ENCODE measurements around the gene AP3B1. TPM values are rescaled to one million over a fixed set of nuclear protein-coding genes. Genes with fewer than 3 reads are reported as not detected.

AP3B1 gene
- total RNA-seq, 2 experiments from 2014 or later, result 39.4 to 52.3 TPM

DNA sequence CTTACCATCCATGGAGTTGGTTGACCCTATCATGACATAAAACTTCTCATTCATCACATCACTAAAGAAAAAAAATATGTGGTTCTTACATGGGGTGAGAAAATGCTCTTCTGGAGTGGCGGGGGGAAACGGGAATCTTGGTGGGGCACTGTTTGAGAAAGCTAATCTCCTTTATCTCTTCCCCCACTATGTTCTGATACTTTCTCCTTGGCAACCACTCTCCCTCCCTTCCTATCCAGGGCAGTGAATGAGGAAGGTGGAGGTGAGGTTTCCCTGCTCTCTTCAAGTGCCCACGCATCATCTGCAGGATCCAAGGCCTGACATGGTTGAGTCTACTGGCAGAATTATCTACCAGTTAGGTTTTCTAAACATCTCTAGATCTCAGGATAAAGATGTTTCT, 297.6 kb downstream of the AP3B1 start:
- DNase-seq, result no peak
- H3K27ac Mint-ChIP-seq, result no peak overlapping the region
- H3K9me3 Mint-ChIP-seq, result no peaks in the 10 kb centered on the region
- no peaks in the 10 kb centered on the region for H3K27me3 Mint-ChIP-seq
- ChIA-PET POLR2A (no interaction called here), CTCF (interaction anchor here (0.5 kb wide), 1 partner anchor 1656 kb away, joined by 4 read pairs; no protein-coding TSS in a partner anchor)
- no peaks in the 10 kb centered on the region for H3K4me1 Mint-ChIP-seq
- no peak overlapping the region for H3K4me3 Mint-ChIP-seq
- H3K36me3 Mint-ChIP-seq (ENCODE audit: low read depth), result peaks cover 10% of the 10 kb centered on the region

DNA sequence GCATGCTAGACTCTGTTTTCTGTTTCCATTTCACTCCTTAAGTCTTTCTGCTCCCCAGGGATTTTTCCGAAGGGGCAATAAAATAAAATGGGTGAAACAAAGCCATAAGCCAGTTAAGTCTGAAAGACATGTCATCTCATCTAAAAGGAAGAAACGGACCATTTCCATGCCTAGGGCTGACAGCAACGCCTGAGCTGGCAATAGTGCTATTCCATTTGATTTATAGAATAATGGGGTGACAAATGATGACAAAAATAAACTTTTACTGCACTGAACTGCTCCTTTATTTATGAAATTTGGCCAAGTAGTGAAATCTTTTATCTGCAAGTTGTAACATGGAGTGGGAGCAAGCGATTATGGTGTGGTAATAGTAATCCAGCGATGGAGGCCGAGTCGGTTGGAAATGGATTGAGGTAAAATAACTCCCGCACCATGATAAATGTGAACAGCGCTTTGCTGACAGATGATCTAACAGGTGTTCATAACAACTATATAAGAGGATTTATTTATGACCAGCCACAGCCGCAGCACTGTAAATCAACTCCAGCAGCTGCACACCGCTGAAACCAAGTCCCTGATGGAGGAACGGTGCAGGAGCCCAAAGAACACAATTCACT, 298.6 kb downstream of the AP3B1 start:
- DNase-seq, result no peak
- ChIA-PET POLR2A (no interaction called here), CTCF (no interaction called here)
- Mint-ChIP-seq H3K27me3 (no peaks in the 10 kb centered on the region), H3K9me3 (no peaks in the 10 kb centered on the region), H3K4me3 (no peak overlapping the region), H3K36me3 (ENCODE audit: low read depth) (peaks cover 10% of the 10 kb centered on the region), H3K27ac (no peak overlapping the region), H3K4me1 (no peaks in the 10 kb centered on the region)

DNA sequence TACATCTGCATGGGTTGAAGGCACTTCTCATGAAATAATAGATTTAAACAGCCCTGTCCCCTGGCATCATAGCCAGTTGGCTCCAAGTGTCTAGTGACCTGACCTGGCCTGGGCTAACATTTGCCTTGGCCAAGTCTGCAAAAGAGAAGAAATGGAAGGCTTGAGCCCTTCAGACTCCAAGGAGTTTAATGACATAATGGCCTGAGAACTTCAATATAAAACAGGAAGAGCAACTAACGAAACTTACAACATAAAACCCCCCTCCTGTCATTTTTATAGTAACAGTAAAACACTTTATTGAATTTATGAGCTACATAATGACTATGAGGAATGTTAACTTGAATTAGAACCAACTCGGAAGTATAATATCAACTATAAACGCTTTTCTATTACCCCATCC, 299.6 kb downstream of the AP3B1 start:
- Mint-ChIP-seq H3K4me1 (no peaks in the 10 kb centered on the region), H3K36me3 (ENCODE audit: low read depth) (peaks cover 7% of the 10 kb centered on the region), H3K27me3 (no peaks in the 10 kb centered on the region), H3K4me3 (no peak overlapping the region), H3K27ac (no peak overlapping the region), H3K9me3 (no peaks in the 10 kb centered on the region)
- POLR2A ChIA-PET, result no interaction called here
- no peak for DNase-seq
- CTCF ChIA-PET, result no interaction called here

DNA sequence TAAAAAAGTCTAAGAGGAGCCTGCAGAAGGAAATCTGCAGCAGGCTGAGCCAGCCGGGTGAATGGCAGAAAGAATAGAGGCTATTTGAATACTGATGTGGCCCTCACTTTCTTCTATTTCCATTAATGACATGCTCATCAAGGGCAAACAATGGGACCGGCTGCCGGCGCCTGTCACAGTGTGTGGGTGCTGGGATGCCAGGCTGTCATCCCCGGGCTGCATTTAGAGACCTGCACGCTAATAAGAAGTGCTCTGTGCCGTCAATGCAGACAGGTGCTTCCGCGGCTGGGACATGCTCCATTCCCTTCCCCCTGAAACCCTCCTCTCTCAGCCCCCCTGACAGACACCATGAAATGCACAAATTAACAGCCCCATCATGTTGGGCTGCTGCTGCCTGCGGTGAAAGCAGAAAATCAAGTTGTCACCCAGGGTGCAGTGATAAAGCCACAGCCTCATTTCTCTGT, 300.6 kb downstream of the AP3B1 start:
- ChIA-PET POLR2A (no interaction called here), CTCF (interaction anchor here (1.4 kb wide), 1 partner anchor 30 kb away, joined by 3 read pairs; no protein-coding TSS in a partner anchor)
- Mint-ChIP-seq H3K4me1 (no peaks in the 10 kb centered on the region), H3K4me3 (no peak overlapping the region), H3K27ac (no peak overlapping the region), H3K36me3 (ENCODE audit: low read depth) (peaks cover under 1% of the 10 kb centered on the region), H3K27me3 (no peaks in the 10 kb centered on the region), H3K9me3 (no peaks in the 10 kb centered on the region)
- DNase-seq, result no peak

DNA sequence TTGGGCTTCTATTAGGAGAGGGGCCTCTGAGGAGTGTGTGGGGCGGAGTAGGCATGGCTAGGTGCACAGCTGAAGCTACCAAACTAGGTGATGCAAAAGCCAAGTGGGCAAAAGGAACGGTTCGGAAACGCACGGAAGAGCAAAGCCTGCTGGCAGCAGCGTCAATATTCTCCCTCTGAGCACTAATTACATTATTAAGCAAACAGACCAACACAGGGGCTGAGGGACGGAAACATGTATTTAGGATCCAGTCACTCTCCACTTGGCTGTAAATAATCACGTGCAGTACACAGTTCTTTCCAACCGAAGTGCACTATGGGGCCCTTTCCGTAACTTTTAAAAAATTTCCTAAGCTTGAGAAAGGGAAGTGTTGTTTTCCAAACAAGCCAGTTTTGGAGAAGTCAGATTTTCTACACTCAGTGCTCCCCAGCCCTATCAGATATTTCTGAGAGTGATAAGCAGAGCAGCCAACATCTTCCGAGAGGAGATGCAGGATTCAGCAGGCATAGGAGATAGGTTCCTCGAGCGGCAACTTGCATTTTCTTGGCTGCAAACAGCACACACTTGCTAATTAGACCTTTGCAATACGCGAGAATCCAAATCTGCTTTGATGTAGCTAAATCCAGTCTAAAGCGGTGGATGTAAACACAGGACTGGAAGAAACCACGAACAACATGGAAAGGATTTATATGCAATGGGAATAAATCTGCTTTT, 301.2 kb downstream of the AP3B1 start:
- POLR2A ChIA-PET, result no interaction called here
- no peaks in the 10 kb centered on the region for H3K27me3 Mint-ChIP-seq
- no peak overlapping the region for H3K4me3 Mint-ChIP-seq
- no peaks in the 10 kb centered on the region for H3K36me3 Mint-ChIP-seq (ENCODE audit: low read depth)
- no peaks in the 10 kb centered on the region for H3K4me1 Mint-ChIP-seq
- DNase-seq, result no peak
- CTCF ChIA-PET, result interaction anchor here (1.4 kb wide), 1 partner anchor 30 kb away, joined by 3 read pairs; no protein-coding TSS in a partner anchor
- H3K27ac Mint-ChIP-seq, result no peak overlapping the region
- no peaks in the 10 kb centered on the region for H3K9me3 Mint-ChIP-seq

DNA sequence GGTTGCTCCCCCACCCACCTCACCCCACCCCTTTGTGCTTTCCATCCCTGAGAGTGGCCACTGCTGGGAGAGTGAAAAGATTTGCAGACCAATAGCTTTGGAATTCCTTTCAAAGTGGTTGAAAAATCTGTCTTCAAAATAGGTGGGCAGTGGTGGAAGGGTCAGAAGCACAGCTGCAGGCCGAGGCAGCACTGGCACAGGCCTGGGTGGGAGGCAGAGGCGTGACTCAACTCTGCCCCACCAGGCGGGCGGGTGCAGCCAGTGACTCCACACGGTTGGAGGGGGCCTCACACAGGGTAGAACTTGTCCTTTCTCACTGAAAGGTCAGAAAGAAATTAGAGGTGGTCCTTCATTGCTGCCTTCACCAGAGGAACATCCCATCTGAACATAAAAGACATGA, 303.4 kb downstream of the AP3B1 start:
- H3K36me3 Mint-ChIP-seq (ENCODE audit: low read depth), result no peaks in the 10 kb centered on the region
- no peak overlapping the region for H3K4me3 Mint-ChIP-seq
- no peak for DNase-seq
- no peak overlapping the region for H3K27ac Mint-ChIP-seq
- no peaks in the 10 kb centered on the region for H3K27me3 Mint-ChIP-seq
- no peaks in the 10 kb centered on the region for H3K9me3 Mint-ChIP-seq
- no peaks in the 10 kb centered on the region for H3K4me1 Mint-ChIP-seq
- ChIA-PET POLR2A (no interaction called here), CTCF (no interaction called here)

DNA sequence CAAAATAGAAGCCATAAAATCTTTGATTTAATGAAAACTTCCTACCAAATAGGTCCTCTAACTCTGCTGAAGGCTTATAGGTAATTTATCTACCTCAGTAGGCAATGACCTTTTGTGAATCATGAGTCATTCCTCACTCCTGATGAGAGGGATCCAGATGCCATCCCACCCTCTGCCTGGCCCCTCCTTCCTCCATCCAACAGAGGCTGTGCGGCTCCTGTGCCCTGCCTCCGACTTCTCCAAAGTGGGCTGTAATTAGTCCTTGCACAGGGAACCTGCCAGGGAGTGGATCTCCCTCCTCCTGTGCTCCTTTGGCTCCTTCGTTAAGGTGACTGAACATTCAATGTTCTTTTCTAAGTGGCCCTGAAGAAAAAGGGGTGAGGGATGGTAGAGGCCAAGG, 304.5 kb downstream of the AP3B1 start:
- no peak for DNase-seq
- no peaks in the 10 kb centered on the region for H3K36me3 Mint-ChIP-seq (ENCODE audit: low read depth)
- no peak overlapping the region for H3K27ac Mint-ChIP-seq
- H3K4me3 Mint-ChIP-seq, result no peak overlapping the region
- no peaks in the 10 kb centered on the region for H3K27me3 Mint-ChIP-seq
- H3K9me3 Mint-ChIP-seq, result no peaks in the 10 kb centered on the region
- POLR2A ChIA-PET, result no interaction called here
- H3K4me1 Mint-ChIP-seq, result no peaks in the 10 kb centered on the region
- CTCF ChIA-PET, result no interaction called here

DNA sequence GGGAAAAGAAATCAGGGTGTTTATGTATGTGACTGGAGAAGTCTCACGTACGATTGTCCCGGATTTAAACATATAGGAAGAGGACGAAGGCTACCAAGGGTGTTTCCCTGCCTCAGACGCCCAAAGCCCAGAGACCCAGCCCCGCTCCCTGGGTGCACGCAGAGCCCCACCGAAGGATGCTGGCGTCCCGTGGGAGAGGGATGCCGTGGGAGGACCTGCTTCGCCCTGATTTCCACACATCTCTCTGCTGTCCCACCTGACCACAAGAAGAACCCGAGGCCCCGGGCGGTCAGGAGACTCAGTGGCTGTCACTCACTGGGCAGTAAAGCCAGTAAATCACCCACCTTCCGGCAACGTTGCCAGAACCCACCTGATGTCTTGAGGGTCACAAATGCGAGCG, 306.5 kb downstream of the AP3B1 start:
- Mint-ChIP-seq H3K36me3 (ENCODE audit: low read depth) (no peaks in the 10 kb centered on the region), H3K9me3 (no peaks in the 10 kb centered on the region), H3K27me3 (peaks cover 9% of the 10 kb centered on the region), H3K4me1 (no peaks in the 10 kb centered on the region), H3K4me3 (no peak overlapping the region), H3K27ac (no peak overlapping the region)
- no peak for DNase-seq
- ChIA-PET CTCF (no interaction called here), POLR2A (no interaction called here)

DNA sequence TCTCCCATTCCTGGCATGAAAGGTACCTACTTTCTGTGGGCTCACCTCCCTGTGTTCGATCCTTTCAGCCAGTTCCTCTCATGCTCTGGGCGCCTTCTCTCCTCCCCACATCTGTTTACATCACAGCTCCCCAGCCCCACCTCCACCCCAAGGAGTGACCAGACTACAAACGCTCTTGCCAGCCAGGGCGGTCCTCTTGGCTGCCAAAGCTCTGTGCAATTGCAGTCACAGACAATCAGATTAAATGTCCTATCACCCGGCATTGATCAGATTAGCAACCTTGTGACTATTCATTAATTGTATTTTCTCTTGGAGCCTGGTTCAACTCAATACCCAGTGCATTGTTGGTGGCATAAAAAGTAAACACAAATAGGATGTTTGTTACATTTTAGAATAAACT, 307.2 kb downstream of the AP3B1 start:
- no peaks in the 10 kb centered on the region for H3K9me3 Mint-ChIP-seq
- H3K4me1 Mint-ChIP-seq, result no peaks in the 10 kb centered on the region
- POLR2A ChIA-PET, result no interaction called here
- peaks cover 14% of the 10 kb centered on the region for H3K27me3 Mint-ChIP-seq
- CTCF ChIA-PET, result no interaction called here
- H3K27ac Mint-ChIP-seq, result no peak overlapping the region
- no peaks in the 10 kb centered on the region for H3K36me3 Mint-ChIP-seq (ENCODE audit: low read depth)
- H3K4me3 Mint-ChIP-seq, result no peak overlapping the region
- DNase-seq, result no peak

DNA sequence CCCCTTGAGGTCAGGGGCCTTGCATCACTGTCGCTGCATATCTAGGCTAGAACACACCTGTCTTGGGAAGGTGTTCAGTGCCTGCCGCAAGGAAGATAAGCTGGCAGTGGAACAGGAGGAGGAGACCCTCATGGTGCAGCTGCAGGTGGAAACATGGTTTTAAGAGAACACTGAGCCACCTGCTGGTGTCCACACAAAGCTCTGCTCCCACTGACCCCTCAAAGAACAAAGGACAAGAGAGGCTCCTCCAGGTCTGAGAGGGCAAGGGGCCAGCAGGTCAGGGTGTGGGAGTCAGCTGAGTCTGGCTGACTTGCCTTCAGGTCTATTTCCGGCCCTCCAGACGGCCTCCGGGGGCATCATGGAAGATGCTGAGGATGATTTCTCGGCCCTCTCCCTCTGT, 308.2 kb downstream of the AP3B1 start:
- Mint-ChIP-seq H3K36me3 (ENCODE audit: low read depth) (no peaks in the 10 kb centered on the region), H3K9me3 (no peaks in the 10 kb centered on the region), H3K4me3 (no peak overlapping the region), H3K27me3 (peaks cover 20% of the 10 kb centered on the region), H3K4me1 (no peaks in the 10 kb centered on the region), H3K27ac (no peak overlapping the region)
- no peak for DNase-seq
- ChIA-PET POLR2A (no interaction called here), CTCF (no interaction called here)

DNA sequence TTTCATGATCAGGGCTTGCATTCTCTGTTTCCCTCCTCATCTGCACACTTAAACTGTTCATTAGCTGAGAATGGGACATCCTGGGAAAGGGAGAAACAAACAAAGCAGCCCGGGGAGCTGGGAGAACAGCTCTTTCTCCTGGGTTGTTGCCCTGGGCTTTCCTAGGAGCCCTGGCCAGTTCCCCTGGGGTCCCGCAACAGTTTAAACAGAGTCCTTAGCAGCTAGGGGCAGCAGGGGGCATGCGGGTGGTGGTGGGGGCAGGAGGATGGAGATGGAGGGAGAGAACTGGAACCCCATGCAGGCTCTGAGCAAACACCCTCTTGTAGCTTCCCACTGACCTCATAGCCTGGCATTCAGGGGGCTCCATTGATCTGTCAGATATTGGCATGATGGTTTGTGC, 309.3 kb downstream of the AP3B1 start:
- no peak overlapping the region for H3K27ac Mint-ChIP-seq
- DNase-seq, result no peak
- no peaks in the 10 kb centered on the region for H3K4me1 Mint-ChIP-seq
- no peaks in the 10 kb centered on the region for H3K9me3 Mint-ChIP-seq
- H3K27me3 Mint-ChIP-seq, result peaks cover 26% of the 10 kb centered on the region
- ChIA-PET POLR2A (no interaction called here), CTCF (no interaction called here)
- H3K4me3 Mint-ChIP-seq, result no peak overlapping the region
- no peaks in the 10 kb centered on the region for H3K36me3 Mint-ChIP-seq (ENCODE audit: low read depth)

DNA sequence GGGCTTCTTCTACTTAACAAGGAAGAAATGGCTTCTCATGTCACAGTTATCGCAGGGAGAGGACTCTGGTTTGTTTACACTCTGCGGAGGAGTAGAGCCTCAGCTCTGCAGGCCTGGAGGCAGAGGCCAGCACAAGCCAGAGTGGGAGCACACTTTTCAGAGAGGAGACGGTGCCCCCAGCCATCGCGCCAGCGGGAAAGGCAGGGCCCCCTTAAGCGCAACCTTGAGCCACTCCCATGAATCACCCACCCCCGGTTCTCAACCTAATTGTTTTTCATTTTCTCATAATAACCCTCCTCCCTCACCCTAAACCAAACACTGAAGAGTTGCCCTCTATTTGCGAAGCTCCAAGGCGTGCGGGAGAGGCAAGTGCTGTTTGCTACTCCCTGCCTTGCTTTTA, 309.9 kb downstream of the AP3B1 start:
- CTCF ChIA-PET, result no interaction called here
- Mint-ChIP-seq H3K4me1 (no peaks in the 10 kb centered on the region), H3K27ac (no peak overlapping the region), H3K27me3 (peaks cover 33% of the 10 kb centered on the region), H3K9me3 (no peaks in the 10 kb centered on the region), H3K36me3 (ENCODE audit: low read depth) (no peaks in the 10 kb centered on the region), H3K4me3 (no peak overlapping the region)
- no peak for DNase-seq
- POLR2A ChIA-PET, result no interaction called here

DNA sequence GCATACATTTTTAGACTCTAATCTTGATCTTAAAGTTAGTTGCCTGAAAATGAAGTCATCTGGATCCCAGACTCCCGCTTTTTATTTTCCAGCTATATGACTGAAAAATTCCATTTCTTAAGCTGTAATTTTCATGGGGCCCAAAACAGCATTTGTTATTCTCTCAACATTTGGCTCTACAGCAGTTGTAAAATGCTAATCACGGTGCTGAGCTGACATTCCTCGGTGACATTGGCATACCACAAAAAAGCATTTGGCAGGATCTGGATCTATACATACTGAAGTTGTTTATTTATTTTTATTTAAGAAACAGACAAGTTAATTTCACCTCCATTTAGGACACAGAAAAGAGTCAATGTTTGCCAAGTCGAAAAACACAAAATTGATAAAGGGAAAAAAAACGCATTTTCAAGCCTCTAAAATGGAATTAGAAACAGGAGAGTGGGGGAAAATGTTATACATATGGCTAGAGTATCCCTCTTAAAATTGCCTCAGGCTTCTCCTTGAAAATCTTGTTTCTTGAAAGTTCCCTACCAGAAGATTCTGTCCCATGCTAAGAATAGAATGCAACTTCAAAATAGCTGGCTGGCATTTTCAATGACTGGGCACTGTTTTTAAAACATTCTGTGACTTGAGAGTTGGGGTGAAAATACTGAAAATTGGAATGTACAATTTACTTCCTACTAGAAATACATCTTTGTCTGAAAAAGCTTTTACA, 310.9 kb downstream of the AP3B1 start:
- Mint-ChIP-seq H3K9me3 (no peaks in the 10 kb centered on the region), H3K4me3 (no peak overlapping the region), H3K36me3 (ENCODE audit: low read depth) (no peaks in the 10 kb centered on the region), H3K27me3 (peaks cover 36% of the 10 kb centered on the region), H3K27ac (no peak overlapping the region), H3K4me1 (no peaks in the 10 kb centered on the region)
- ChIA-PET POLR2A (no interaction called here), CTCF (no interaction called here)
- DNase-seq, result no peak
